GM23338 (cell line): ENCODE data around the gene R3HDM1. TPM values are rescaled to one million over a fixed set of nuclear protein-coding genes. Genes with fewer than 3 reads are reported as not detected.

Experiments used
- ATAC-seq: fragments of 200-7000 bp; cut with Tn5 transposase; 3 replicates; pipeline ENCODE4 v1.9.1; 2020
- DNase-seq: peaks from one replicate; pipeline ENCODE4 v3.0.0-alpha.2; 2015; ENCODE audit warnings: low spot score
- H2AFZ ChIP-seq: fragments of 200-600 bp; sonication (generic); 2 replicates; pipeline ENCODE4 v1.8.0; 2016; ENCODE audit warnings: antibody characterized with exemption, mild to moderate bottlenecking, moderate library complexity
- H3F3A ChIP-seq: fragments of 200-600 bp; sonication (generic); replicated peaks from 2 replicates; pipeline ENCODE4 v1.8.0; 2017; ENCODE audit warnings: antibody characterized with exemption, mixed run types, low read depth
- H3K27ac ChIP-seq: fragments of 200-600 bp; sonication (generic); 2 replicates; pipeline ENCODE4 v1.6.1; 2016; ENCODE audit warnings: low read depth
- H3K27me3 ChIP-seq: fragments of 200-600 bp; sonication (generic); 2 replicates; pipeline ENCODE4 v1.8.0; 2016; ENCODE audit warnings: mild to moderate bottlenecking, mixed run types, moderate library complexity; ENCODE audit not compliant: insufficient read depth
- H3K36me3 ChIP-seq: fragments of 200-600 bp; sonication (generic); 2 replicates; pipeline ENCODE4 v1.8.0; 2016; ENCODE audit warnings: mild to moderate bottlenecking; ENCODE audit not compliant: insufficient read depth
- H3K4me1 ChIP-seq: fragments of 200-600 bp; sonication (generic); 2 replicates; pipeline ENCODE4 v1.8.0; 2016; ENCODE audit warnings: mild to moderate bottlenecking, moderate library complexity; ENCODE audit not compliant: insufficient read depth
- H3K4me2 ChIP-seq: fragments of 200-600 bp; sonication (generic); 2 replicates; pipeline ENCODE4 v1.7.1; 2017; ENCODE audit warnings: mixed run types
- H3K4me3 ChIP-seq: fragments of 200-600 bp; sonication (generic); 2 replicates; pipeline ENCODE4 v1.6.1; 2016; ENCODE audit warnings: mixed run types
- H3K79me2 ChIP-seq: fragments of 200-600 bp; sonication (generic); replicated peaks from 2 replicates; pipeline ENCODE4 v1.8.0; 2017; ENCODE audit warnings: mild to moderate bottlenecking; ENCODE audit not compliant: insufficient read depth
- H3K9me2 ChIP-seq: fragments of 200-600 bp; sonication (generic); 2 replicates; pipeline ENCODE4 v1.8.0; 2017; ENCODE audit not compliant: insufficient read depth
- H4K20me1 ChIP-seq: fragments of 200-600 bp; sonication (generic); replicated peaks from 2 replicates; pipeline ENCODE4 v1.8.0; 2017; ENCODE audit warnings: mild to moderate bottlenecking; ENCODE audit not compliant: insufficient read depth
- H3K27ac Mint-ChIP-seq: 2 replicates; pipeline ENCODE4 v1.8.0; 2020; ENCODE audit warnings: inconsistent platforms, mild to moderate bottlenecking, moderate library complexity, mixed read lengths
- H3K27me3 Mint-ChIP-seq: 3 replicates; pipeline ENCODE4 v1.8.0; 2022; ENCODE audit warnings: low read depth, mild to moderate bottlenecking, moderate library complexity, mixed read lengths, inconsistent platforms; ENCODE audit not compliant: insufficient read depth, poor library complexity
- H3K36me3 Mint-ChIP-seq: 3 replicates; pipeline ENCODE4 v1.8.0; 2021; ENCODE audit warnings: low read depth, mild to moderate bottlenecking, inconsistent platforms, moderate library complexity, mixed read lengths
- H3K4me1 Mint-ChIP-seq: 3 replicates; pipeline ENCODE4 v1.8.0; 2020; ENCODE audit warnings: mild to moderate bottlenecking, inconsistent platforms, mixed read lengths
- H3K4me3 Mint-ChIP-seq: 3 replicates; pipeline ENCODE4 v1.8.0; 2021; ENCODE audit warnings: moderate library complexity, mild to moderate bottlenecking, inconsistent platforms, mixed read lengths
- H3K9me3 Mint-ChIP-seq: 3 replicates; pipeline ENCODE4 v1.8.0; 2020; ENCODE audit warnings: moderate library complexity, mild to moderate bottlenecking, inconsistent platforms, mixed read lengths
- CREB1 ChIP-seq: fragments of 250-450 bp; sonication (Bioruptor Pico); IDR thresholded peaks from 2 replicates; pipeline ENCODE4 v1.5.0; 2020; ENCODE audit warnings: low read depth, mild to moderate bottlenecking, moderate library complexity
- EZH2 ChIP-seq: fragments of 200-600 bp; sonication (generic); IDR thresholded peaks from one replicate; pipeline ENCODE4 v1.8.0; 2017; ENCODE audit warnings: antibody characterized with exemption, mild to moderate bottlenecking, low read depth; ENCODE audit not compliant: unreplicated experiment
- EZH2phosphoT487 ChIP-seq: fragments of 200-600 bp; sonication (generic); IDR thresholded peaks from one replicate; pipeline ENCODE4 v1.8.1; 2018; ENCODE audit warnings: antibody characterized with exemption; ENCODE audit not compliant: unreplicated experiment
- JUNB ChIP-seq: IDR thresholded peaks from one replicate; pipeline ENCODE4 v1.6.1; 2016; ENCODE audit warnings: antibody characterized with exemption; ENCODE audit not compliant: unreplicated experiment
- NANOG ChIP-seq: IDR thresholded peaks from 2 replicates; pipeline ENCODE4 v1.6.1; 2016; ENCODE audit warnings: antibody characterized with exemption, borderline replicate concordance
- POLR2AphosphoS5 ChIP-seq: IDR thresholded peaks from 2 replicates; pipeline ENCODE4 v1.6.1; 2016; ENCODE audit warnings: antibody characterized with exemption, low read depth
- STAT1 ChIP-seq: IDR thresholded peaks from one replicate; pipeline ENCODE4 v1.6.1; 2016; ENCODE audit warnings: antibody characterized with exemption; ENCODE audit not compliant: unreplicated experiment
- ZNF114 ChIP-seq: fragments of 250-450 bp; sonication (Bioruptor Pico); IDR thresholded peaks from 2 replicates; pipeline ENCODE4 v1.5.0; 2020; ENCODE audit warnings: mild to moderate bottlenecking, moderate library complexity
- ZNF331 ChIP-seq: fragments of 250-450 bp; sonication (Bioruptor Pico); IDR thresholded peaks from 2 replicates; pipeline ENCODE4 v1.5.0; 2020; ENCODE audit warnings: low read depth, mild to moderate bottlenecking, moderate library complexity
- polyA plus RNA-seq: library from polyadenylated mRNA; unstranded; fragments of >200 nt; fragmentation: Nextera tagmentation; extraction: Ambion mirVana; gene quantifications from 2 replicates; pipeline ENCODE4 v1.2.1, GENCODE V29; 2016
- total RNA-seq: library from RNA; depleted of rRNA; stranded (reverse); fragments of >200 nt; shearing (Covaris generic); gene quantifications from 2 replicates; pipeline ENCODE4 v1.2.3, GENCODE V29; 2014
- TF ChIP-seq, protein P1 (sequence below): IDR thresholded peaks from one replicate; pipeline ENCODE4 v1.6.1; 2018; ENCODE audit warnings: antibody characterized with exemption; ENCODE audit not compliant: unreplicated experiment
- TF ChIP-seq, protein P2 (sequence below): fragments of 250-450 bp; sonication (Bioruptor Pico); IDR thresholded peaks from 2 replicates; pipeline ENCODE4 v1.5.0; 2020; ENCODE audit warnings: mild to moderate bottlenecking, moderate library complexity
- TF ChIP-seq, protein P3 (sequence below): IDR thresholded peaks from 2 replicates; pipeline ENCODE4 v1.6.1; 2016; ENCODE audit warnings: antibody characterized with exemption
- TF ChIP-seq, protein P4 (sequence below), 2 experiments: fragments of 200-600 bp in 1 of 2; sonication (generic) in 1 of 2; conservative IDR thresholded peaks; 2 replicates each; pipeline versions ENCODE4 v1.5.1 to v1.6.1; 2016 to 2017; ENCODE audit warnings: antibody characterized with exemption in 2 of 2, low read depth in 2 of 2, mild to moderate bottlenecking in 2 of 2, moderate library complexity in 1 of 2

Gene R3HDM1
- total and polyA plus RNA-seq, 2 experiments from 2014 or later, result 63.1 to 88.8 TPM

DNA sequence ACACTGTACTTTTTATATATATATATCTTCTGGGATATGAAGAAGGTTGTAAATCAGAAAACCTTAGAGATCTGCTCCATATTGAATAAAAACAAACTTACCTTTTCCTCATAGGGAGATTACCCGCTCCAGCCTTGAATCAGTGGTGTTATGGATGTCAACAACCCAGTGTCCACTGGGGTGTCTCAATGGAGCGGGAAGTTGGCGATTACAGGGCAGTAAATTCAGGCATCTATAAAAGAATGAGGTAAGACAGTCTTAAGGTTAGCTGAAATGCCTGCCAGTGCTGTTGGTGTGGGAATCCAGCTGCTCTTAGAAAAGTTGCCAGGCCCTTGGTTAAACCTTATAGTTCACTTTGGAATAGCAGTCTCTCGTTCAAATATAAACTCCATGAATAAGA, 102.3 kb downstream of the R3HDM1 start:
- no peaks in the 10 kb centered on the region for H3K4me1 Mint-ChIP-seq
- Histone ChIP-seq H4K20me1 (peaks cover 6% of the 10 kb centered on the region; the same call in 1 of the 2 replicates), H3K36me3 (peaks cover 20% of the 10 kb centered on the region; the same call in 1 of the 2 replicates), H3K4me2 (no peak overlapping the region), H3K4me3 (no peak overlapping the region), H3K9me2 (no peaks in the 10 kb centered on the region), H3K27ac (no peak overlapping the region), H3F3A (no peaks in the 10 kb centered on the region), H3K27me3 (no peaks in the 10 kb centered on the region), H3K79me2 (no peaks in the 10 kb centered on the region), H3K4me1 (no peaks in the 10 kb centered on the region), H2AFZ (no peak overlapping the region)
- no peaks in the 10 kb centered on the region for H3K9me3 Mint-ChIP-seq
- DNase-seq (no peak), ATAC-seq (no peak)
- H3K36me3 Mint-ChIP-seq, result peaks cover 10% of the 10 kb centered on the region
- no peaks in the 10 kb centered on the region for H3K27me3 Mint-ChIP-seq
- no peak overlapping the region for H3K4me3 Mint-ChIP-seq
- H3K27ac Mint-ChIP-seq, result no peak overlapping the region
- TF ChIP-seq, protein P1, sequence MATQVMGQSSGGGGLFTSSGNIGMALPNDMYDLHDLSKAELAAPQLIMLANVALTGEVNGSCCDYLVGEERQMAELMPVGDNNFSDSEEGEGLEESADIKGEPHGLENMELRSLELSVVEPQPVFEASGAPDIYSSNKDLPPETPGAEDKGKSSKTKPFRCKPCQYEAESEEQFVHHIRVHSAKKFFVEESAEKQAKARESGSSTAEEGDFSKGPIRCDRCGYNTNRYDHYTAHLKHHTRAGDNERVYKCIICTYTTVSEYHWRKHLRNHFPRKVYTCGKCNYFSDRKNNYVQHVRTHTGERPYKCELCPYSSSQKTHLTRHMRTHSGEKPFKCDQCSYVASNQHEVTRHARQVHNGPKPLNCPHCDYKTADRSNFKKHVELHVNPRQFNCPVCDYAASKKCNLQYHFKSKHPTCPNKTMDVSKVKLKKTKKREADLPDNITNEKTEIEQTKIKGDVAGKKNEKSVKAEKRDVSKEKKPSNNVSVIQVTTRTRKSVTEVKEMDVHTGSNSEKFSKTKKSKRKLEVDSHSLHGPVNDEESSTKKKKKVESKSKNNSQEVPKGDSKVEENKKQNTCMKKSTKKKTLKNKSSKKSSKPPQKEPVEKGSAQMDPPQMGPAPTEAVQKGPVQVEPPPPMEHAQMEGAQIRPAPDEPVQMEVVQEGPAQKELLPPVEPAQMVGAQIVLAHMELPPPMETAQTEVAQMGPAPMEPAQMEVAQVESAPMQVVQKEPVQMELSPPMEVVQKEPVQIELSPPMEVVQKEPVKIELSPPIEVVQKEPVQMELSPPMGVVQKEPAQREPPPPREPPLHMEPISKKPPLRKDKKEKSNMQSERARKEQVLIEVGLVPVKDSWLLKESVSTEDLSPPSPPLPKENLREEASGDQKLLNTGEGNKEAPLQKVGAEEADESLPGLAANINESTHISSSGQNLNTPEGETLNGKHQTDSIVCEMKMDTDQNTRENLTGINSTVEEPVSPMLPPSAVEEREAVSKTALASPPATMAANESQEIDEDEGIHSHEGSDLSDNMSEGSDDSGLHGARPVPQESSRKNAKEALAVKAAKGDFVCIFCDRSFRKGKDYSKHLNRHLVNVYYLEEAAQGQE, result no peak
- TF ChIP-seq ZNF114 (no peak), NANOG (no peak), EZH2phosphoT487 (no peak), POLR2AphosphoS5 (no peak), JUNB (no peak), STAT1 (no peak), ZNF331 (CRISPR knock-in tag) (no peak), CREB1 (CRISPR knock-in tag) (no peak), EZH2 (no peak)
- TF ChIP-seq, protein P2, sequence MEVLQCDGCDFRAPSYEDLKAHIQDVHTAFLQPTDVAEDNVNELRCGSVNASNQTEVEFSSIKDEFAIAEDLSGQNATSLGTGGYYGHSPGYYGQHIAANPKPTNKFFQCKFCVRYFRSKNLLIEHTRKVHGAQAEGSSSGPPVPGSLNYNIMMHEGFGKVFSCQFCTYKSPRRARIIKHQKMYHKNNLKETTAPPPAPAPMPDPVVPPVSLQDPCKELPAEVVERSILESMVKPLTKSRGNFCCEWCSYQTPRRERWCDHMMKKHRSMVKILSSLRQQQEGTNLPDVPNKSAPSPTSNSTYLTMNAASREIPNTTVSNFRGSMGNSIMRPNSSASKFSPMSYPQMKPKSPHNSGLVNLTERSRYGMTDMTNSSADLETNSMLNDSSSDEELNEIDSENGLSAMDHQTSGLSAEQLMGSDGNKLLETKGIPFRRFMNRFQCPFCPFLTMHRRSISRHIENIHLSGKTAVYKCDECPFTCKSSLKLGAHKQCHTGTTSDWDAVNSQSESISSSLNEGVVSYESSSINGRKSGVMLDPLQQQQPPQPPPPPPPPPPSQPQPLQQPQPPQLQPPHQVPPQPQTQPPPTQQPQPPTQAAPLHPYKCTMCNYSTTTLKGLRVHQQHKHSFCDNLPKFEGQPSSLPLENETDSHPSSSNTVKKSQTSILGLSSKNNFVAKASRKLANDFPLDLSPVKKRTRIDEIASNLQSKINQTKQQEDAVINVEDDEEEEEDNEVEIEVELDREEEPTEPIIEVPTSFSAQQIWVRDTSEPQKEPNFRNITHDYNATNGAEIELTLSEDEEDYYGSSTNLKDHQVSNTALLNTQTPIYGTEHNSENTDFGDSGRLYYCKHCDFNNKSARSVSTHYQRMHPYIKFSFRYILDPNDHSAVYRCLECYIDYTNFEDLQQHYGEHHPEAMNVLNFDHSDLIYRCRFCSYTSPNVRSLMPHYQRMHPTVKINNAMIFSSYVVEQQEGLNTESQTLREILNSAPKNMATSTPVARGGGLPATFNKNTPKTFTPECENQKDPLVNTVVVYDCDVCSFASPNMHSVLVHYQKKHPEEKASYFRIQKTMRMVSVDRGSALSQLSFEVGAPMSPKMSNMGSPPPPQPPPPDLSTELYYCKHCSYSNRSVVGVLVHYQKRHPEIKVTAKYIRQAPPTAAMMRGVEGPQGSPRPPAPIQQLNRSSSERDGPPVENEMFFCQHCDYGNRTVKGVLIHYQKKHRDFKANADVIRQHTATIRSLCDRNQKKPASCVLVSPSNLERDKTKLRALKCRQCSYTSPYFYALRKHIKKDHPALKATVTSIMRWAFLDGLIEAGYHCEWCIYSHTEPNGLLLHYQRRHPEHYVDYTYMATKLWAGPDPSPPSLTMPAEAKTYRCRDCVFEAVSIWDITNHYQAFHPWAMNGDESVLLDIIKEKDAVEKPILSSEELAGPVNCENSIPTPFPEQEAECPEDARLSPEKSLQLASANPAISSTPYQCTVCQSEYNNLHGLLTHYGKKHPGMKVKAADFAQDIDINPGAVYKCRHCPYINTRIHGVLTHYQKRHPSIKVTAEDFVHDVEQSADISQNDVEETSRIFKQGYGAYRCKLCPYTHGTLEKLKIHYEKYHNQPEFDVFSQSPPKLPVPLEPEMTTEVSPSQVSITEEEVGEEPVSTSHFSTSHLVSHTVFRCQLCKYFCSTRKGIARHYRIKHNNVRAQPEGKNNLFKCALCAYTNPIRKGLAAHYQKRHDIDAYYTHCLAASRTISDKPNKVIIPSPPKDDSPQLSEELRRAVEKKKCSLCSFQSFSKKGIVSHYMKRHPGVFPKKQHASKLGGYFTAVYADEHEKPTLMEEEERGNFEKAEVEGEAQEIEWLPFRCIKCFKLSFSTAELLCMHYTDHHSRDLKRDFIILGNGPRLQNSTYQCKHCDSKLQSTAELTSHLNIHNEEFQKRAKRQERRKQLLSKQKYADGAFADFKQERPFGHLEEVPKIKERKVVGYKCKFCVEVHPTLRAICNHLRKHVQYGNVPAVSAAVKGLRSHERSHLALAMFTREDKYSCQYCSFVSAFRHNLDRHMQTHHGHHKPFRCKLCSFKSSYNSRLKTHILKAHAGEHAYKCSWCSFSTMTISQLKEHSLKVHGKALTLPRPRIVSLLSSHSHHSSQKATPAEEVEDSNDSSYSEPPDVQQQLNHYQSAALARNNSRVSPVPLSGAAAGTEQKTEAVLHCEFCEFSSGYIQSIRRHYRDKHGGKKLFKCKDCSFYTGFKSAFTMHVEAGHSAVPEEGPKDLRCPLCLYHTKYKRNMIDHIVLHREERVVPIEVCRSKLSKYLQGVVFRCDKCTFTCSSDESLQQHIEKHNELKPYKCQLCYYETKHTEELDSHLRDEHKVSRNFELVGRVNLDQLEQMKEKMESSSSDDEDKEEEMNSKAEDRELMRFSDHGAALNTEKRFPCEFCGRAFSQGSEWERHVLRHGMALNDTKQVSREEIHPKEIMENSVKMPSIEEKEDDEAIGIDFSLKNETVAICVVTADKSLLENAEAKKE (CRISPR knock-in tag), result no peak
- TF ChIP-seq, protein P3, sequence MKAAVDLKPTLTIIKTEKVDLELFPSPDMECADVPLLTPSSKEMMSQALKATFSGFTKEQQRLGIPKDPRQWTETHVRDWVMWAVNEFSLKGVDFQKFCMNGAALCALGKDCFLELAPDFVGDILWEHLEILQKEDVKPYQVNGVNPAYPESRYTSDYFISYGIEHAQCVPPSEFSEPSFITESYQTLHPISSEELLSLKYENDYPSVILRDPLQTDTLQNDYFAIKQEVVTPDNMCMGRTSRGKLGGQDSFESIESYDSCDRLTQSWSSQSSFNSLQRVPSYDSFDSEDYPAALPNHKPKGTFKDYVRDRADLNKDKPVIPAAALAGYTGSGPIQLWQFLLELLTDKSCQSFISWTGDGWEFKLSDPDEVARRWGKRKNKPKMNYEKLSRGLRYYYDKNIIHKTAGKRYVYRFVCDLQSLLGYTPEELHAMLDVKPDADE, result no peak
- TF ChIP-seq, protein P4, sequence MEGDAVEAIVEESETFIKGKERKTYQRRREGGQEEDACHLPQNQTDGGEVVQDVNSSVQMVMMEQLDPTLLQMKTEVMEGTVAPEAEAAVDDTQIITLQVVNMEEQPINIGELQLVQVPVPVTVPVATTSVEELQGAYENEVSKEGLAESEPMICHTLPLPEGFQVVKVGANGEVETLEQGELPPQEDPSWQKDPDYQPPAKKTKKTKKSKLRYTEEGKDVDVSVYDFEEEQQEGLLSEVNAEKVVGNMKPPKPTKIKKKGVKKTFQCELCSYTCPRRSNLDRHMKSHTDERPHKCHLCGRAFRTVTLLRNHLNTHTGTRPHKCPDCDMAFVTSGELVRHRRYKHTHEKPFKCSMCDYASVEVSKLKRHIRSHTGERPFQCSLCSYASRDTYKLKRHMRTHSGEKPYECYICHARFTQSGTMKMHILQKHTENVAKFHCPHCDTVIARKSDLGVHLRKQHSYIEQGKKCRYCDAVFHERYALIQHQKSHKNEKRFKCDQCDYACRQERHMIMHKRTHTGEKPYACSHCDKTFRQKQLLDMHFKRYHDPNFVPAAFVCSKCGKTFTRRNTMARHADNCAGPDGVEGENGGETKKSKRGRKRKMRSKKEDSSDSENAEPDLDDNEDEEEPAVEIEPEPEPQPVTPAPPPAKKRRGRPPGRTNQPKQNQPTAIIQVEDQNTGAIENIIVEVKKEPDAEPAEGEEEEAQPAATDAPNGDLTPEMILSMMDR (conservative IDR thresholded peaks at IDR 0.05; ENCODE audit: low read depth in 2 of 2), result no peak
